Prostate gland (tissue), 2 donors: ENCODE results near the gene CCDC170. TPM values are rescaled to one million over a fixed set of nuclear protein-coding genes. Genes with fewer than 3 reads are reported as not detected.

Experiments
- DNase-seq: peaks from one replicate; pipeline ENCODE4 v3.0.0-alpha.2; 2019; ENCODE audit warnings: low spot score
- H3K27ac ChIP-seq, 2 donors: fragments of 200-600 bp; sonication (generic); 2 replicates each; pipeline ENCODE4 v1.5.1; 2017 to 2019
- H3K27me3 ChIP-seq: fragments of 200-600 bp; sonication (generic); replicated peaks from 2 replicates; pipeline ENCODE4 v1.5.1; 2019; ENCODE audit not compliant: insufficient read depth
- H3K36me3 ChIP-seq, 2 donors: fragments of 200-600 bp; sonication (generic); 1 replicate in 1 of 2; 2 replicates in 1 of 2; pipeline versions ENCODE4 v1.5.1 to v1.8.1; 2017 to 2019
- H3K4me1 ChIP-seq: fragments of 200-600 bp; sonication (generic); replicated peaks from 2 replicates; pipeline ENCODE4 v1.5.1; 2019
- H3K4me3 ChIP-seq, 2 donors: fragments of 200-600 bp; sonication (generic); 2 replicates each; pipeline ENCODE4 v1.5.1; 2017 to 2019
- H3K9me3 ChIP-seq: fragments of 200-600 bp; sonication (generic); 2 replicates; pipeline ENCODE4 v1.5.1; 2017
- POLR2A ChIP-seq: fragments of 450-650 bp; IDR thresholded peaks from one replicate; pipeline ENCODE4 v1.6.1; 2016; ENCODE audit warnings: antibody characterized with exemption, mild to moderate bottlenecking
- POLR2AphosphoS5 ChIP-seq: sonication (generic); formaldehyde crosslinking; IDR thresholded peaks from one replicate; pipeline ENCODE4 v1.6.1; 2017; ENCODE audit warnings: antibody characterized with exemption
- WGBS: methylation state at CpG from one replicate; pipeline ENCODE4 v1.1.5; 2018; 5-methylcytosine and 5-hydroxymethylcytosine counted together
- intact Hi-C: fragments of 100-400 bp; cut with DNase I; formaldehyde crosslinking; loops from one replicate; pipeline ENCODE4 v1.14.2; 2022
- total RNA-seq, 2 donors: library from RNA; depleted of rRNA; stranded (reverse); fragments of >200 nt; gene quantifications; one replicate each; pipeline ENCODE4 v1.1.0, GENCODE V29; 2016
- TF ChIP-seq, protein P1 (sequence below), 4 experiments: fragments of 200-600 bp in 2 of 4; fragments of 450-650 bp in 2 of 4; sonication (generic) in 2 of 4; IDR thresholded peaks; 1 replicate in 3 of 4; 2 replicates in 1 of 4; pipeline ENCODE4 v1.5.1; 2016 to 2019; ENCODE audit warnings: antibody characterized with exemption in 4 of 4, mild to moderate bottlenecking in 2 of 4, moderate library complexity in 2 of 4

The CCDC170 gene
- total RNA-seq, 2 donors from 2014 or later: 0.32 to 0.85 TPM

DNA sequence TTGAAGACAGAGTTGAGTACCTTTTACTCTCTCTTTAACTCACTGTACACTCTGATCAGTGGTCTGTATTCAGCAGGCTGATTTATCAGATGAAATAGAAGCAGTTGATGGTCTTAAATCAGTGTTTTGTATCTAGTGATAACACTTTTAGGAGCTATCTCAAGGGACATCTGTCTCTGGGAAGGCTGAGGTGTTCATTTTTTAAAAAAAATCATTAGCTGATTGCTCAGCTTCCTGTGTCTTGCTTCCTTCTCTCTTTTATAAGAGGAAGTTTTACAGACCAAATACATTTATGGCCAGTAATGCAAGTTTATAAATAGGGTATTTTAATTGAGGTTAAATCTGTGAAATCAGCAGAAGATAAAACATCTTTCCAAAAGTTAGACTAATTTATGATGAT, 12.0 kb upstream of the CCDC170 start:
- Histone ChIP-seq H3K36me3 (no peaks in the 10 kb centered on the region), H3K4me1 (no peaks in the 10 kb centered on the region), H3K9me3 (no peaks in the 10 kb centered on the region), H3K4me3 (no peak overlapping the region), H3K27me3 (no peaks in the 10 kb centered on the region), H3K27ac (no peak overlapping the region)
- no peak for DNase-seq
- TF ChIP-seq POLR2A (no peak), POLR2AphosphoS5 (no peak)
- TF ChIP-seq, protein P1, sequence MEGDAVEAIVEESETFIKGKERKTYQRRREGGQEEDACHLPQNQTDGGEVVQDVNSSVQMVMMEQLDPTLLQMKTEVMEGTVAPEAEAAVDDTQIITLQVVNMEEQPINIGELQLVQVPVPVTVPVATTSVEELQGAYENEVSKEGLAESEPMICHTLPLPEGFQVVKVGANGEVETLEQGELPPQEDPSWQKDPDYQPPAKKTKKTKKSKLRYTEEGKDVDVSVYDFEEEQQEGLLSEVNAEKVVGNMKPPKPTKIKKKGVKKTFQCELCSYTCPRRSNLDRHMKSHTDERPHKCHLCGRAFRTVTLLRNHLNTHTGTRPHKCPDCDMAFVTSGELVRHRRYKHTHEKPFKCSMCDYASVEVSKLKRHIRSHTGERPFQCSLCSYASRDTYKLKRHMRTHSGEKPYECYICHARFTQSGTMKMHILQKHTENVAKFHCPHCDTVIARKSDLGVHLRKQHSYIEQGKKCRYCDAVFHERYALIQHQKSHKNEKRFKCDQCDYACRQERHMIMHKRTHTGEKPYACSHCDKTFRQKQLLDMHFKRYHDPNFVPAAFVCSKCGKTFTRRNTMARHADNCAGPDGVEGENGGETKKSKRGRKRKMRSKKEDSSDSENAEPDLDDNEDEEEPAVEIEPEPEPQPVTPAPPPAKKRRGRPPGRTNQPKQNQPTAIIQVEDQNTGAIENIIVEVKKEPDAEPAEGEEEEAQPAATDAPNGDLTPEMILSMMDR (IDR thresholded peaks at IDR 0.05): no peak
- intact Hi-C loops: no loop called here

DNA sequence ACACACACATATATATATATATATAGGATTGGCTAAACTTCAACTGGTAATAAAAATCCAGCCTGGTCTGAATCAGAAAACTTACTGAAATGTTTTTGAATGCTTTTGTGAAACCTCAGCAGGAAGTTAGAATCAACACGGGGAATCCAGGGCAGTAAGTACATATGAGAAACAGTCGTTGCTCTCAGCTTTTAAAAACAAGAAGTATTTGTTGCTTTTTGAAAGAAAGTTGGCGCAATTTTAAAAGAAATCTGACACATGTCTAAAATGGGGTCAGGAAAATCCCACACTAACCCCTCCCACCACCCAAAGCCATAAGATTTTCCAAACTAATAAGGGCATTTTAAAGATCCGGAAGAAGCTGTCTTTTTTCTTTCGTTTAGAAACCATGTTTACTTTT, 11.5 kb upstream of the CCDC170 start:
- no peak for TF ChIP-seq POLR2A
- TF ChIP-seq, protein P1 (IDR thresholded peaks at IDR 0.05): no peak
- TF ChIP-seq POLR2AphosphoS5: no peak
- no peak for DNase-seq
- 3% methylated on average over 5 of the region's 5 CpGs for WGBS
- Histone ChIP-seq H3K9me3 (no peaks in the 10 kb centered on the region), H3K4me1 (no peaks in the 10 kb centered on the region), H3K4me3 (peak overlapping the region in 1 of 2 donors; percentile 5), H3K36me3 (no peaks in the 10 kb centered on the region), H3K27ac (peak overlapping the region in 1 of 2 donors; percentile 46), H3K27me3 (no peaks in the 10 kb centered on the region)
- intact Hi-C loops: no loop called here

DNA sequence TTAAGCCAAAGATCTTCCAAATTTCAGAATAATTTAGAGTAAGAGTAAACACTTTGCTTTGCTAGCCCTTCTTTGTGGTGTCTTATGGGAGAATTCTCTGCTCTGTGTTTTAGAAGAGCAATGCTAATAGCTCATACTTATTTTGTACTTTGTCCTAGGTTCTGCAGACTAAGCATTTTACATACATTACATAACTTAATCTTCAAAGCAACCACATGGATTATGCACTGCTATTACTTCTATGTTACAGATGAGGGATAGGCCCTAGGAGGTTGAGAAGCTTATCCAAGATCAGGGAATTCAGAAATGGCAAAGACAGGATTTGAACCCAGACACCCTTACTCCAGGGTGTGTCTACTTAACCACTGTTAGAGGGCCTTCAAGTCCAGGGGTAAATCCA, 9.8 kb upstream of the CCDC170 start:
- Histone ChIP-seq H3K36me3 (no peaks in the 10 kb centered on the region), H3K27me3 (no peaks in the 10 kb centered on the region), H3K9me3 (no peaks in the 10 kb centered on the region), H3K4me3 (no peak overlapping the region), H3K27ac (no peak overlapping the region), H3K4me1 (no peaks in the 10 kb centered on the region)
- intact Hi-C loops: no loop called here
- TF ChIP-seq, protein P1 (IDR thresholded peaks at IDR 0.05): no peak
- TF ChIP-seq POLR2A: no peak
- TF ChIP-seq POLR2AphosphoS5: no peak
- DNase-seq: no peak

DNA sequence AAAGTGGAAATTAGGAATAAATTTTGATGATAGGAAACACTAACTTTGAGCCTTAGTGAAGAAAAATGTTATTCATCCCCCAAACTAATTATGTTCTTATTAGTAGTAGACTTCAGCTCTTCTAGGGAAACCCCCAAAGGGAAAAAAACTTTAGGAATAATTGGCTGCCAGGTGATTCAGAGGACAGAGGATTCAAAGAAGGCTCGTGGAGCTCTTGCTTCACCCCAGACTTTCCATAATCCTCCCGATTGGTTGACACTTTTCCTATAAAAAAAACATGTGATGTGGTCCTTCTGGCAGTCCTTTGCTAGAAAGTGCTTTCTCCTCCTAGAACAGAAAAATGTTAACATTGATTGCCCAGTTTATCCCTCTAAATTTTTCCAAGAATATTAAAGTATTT, 5.6 kb upstream of the CCDC170 start:
- no peaks in the 10 kb centered on the region for H3K27me3 ChIP-seq
- H3K9me3 ChIP-seq: no peaks in the 10 kb centered on the region
- H3K4me3 ChIP-seq: no peak overlapping the region
- no peak overlapping the region for H3K27ac ChIP-seq
- intact Hi-C loops: no loop called here
- no peaks in the 10 kb centered on the region for H3K36me3 ChIP-seq
- TF ChIP-seq POLR2A: no peak
- 42% methylated on average over 2 of the region's 2 CpGs for WGBS
- no peak for DNase-seq
- H3K4me1 ChIP-seq: no peaks in the 10 kb centered on the region

DNA sequence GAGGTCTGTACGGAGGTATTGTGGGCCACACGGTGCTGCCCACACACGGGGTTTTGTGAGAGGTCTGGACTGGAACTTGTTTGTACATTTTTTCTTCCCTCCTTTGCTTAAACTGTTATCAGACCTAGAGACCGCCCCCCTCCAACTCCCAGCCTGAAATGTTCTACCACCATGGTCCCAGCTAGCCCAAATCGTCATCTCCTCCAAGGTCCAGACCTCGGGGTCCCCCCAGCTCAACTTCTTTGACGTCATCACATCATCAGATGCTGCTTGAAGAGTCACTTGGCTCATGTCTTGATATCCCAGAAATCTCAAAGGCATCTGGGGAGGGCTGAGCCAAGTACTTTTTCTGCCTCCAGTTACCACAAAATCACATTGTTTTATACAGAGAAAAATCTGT, 2.8 kb upstream of the CCDC170 start:
- Histone ChIP-seq H3K9me3 (no peaks in the 10 kb centered on the region), H3K36me3 (no peaks in the 10 kb centered on the region), H3K27ac (no peak overlapping the region), H3K27me3 (no peaks in the 10 kb centered on the region), H3K4me3 (no peak overlapping the region), H3K4me1 (no peaks in the 10 kb centered on the region)
- no peak for DNase-seq
- intact Hi-C loops: no loop called here
- 82% methylated on average over 7 of the region's 7 CpGs for WGBS
- TF ChIP-seq POLR2AphosphoS5 (no peak), POLR2A (no peak)
- TF ChIP-seq, protein P1 (IDR thresholded peaks at IDR 0.05): no peak
